H9 (cell line): Measurements from ENCODE around the gene ALDH1B1. TPM values are rescaled to one million over a fixed set of nuclear protein-coding genes. Genes with fewer than 3 reads are reported as not detected.

Experiments used
- DNase-seq: peaks from one replicate; pipeline ENCODE4 v3.0.0-alpha.2; 2017
- H2AFZ ChIP-seq: one replicate; pipeline ENCODE4 v1.6.1; 2013; ENCODE audit warnings: mild to moderate bottlenecking, low read length, control low read depth, moderate library complexity
- H2AK5ac ChIP-seq: 2 replicates; pipeline ENCODE4 v1.6.1; 2013; ENCODE audit warnings: low read length, control low read depth, mixed read lengths; ENCODE audit not compliant: insufficient read length
- H2BK120ac ChIP-seq: one replicate; pipeline ENCODE4 v1.6.1; 2013; ENCODE audit warnings: low read depth, mild to moderate bottlenecking, low read length, control low read depth, inconsistent platforms; ENCODE audit not compliant: poor library complexity, severe bottlenecking
- H2BK12ac ChIP-seq: 2 replicates; pipeline ENCODE4 v1.6.1; 2013; ENCODE audit warnings: low read length, control low read depth, mixed read lengths, low read depth; ENCODE audit not compliant: insufficient read length
- H2BK15ac ChIP-seq: 2 replicates; pipeline ENCODE4 v1.6.1; 2013; ENCODE audit warnings: low read depth, low read length, control low read depth
- H2BK20ac ChIP-seq: one replicate; pipeline ENCODE4 v1.6.1; 2013; ENCODE audit warnings: low read depth, mild to moderate bottlenecking, low read length, control low read depth, inconsistent platforms; ENCODE audit not compliant: poor library complexity, severe bottlenecking
- H2BK5ac ChIP-seq: 2 replicates; pipeline ENCODE4 v1.6.1; 2013; ENCODE audit warnings: low read length, control low read depth, mixed read lengths; ENCODE audit not compliant: insufficient read length
- H3K14ac ChIP-seq: 2 replicates; pipeline ENCODE4 v1.6.1; 2013; ENCODE audit warnings: low read length, control low read depth; ENCODE audit not compliant: insufficient read depth
- H3K18ac ChIP-seq: 2 replicates; pipeline ENCODE4 v1.6.1; 2013; ENCODE audit warnings: low read depth, mild to moderate bottlenecking, mixed read lengths, low read length, control low read depth; ENCODE audit not compliant: insufficient read length
- H3K23ac ChIP-seq: 2 replicates; pipeline ENCODE4 v1.6.1; 2013; ENCODE audit warnings: low read length, control low read depth, mixed read lengths, low read depth; ENCODE audit not compliant: insufficient read length
- H3K23me2 ChIP-seq: 2 replicates; pipeline ENCODE4 v1.6.1; 2013; ENCODE audit warnings: low read depth, mild to moderate bottlenecking, mixed read lengths, low read length, control low read depth; ENCODE audit not compliant: insufficient read length, poor library complexity, severe bottlenecking
- H3K27ac ChIP-seq: 2 replicates; pipeline ENCODE4 v1.5.1; 2013; ENCODE audit warnings: low read length, control low read depth, mixed read lengths, low read depth; ENCODE audit not compliant: insufficient read length
- H3K27me3 ChIP-seq: 2 replicates; pipeline ENCODE4 v1.6.1; 2013; ENCODE audit warnings: low read length, control low read depth, inconsistent platforms; ENCODE audit not compliant: insufficient read depth
- H3K4ac ChIP-seq: 2 replicates; pipeline ENCODE4 v1.6.1; 2013; ENCODE audit warnings: low read depth, mild to moderate bottlenecking, control low read depth, inconsistent platforms, low read length, moderate library complexity
- H3K4me1 ChIP-seq: 2 replicates; pipeline ENCODE4 v1.6.1; 2013; ENCODE audit warnings: low read length, control low read depth, inconsistent platforms; ENCODE audit not compliant: insufficient read depth
- H3K4me2 ChIP-seq: 2 replicates; pipeline ENCODE4 v1.6.1; 2013; ENCODE audit warnings: low read length, control low read depth, mixed read lengths; ENCODE audit not compliant: insufficient read length, insufficient read depth
- H3K56ac ChIP-seq: 2 replicates; pipeline ENCODE4 v1.6.1; 2013; ENCODE audit warnings: low read depth, mild to moderate bottlenecking, mixed read lengths, low read length, control low read depth; ENCODE audit not compliant: insufficient read length
- H3K79me1 ChIP-seq: 2 replicates; pipeline ENCODE4 v1.6.1; 2013; ENCODE audit warnings: low read depth, mild to moderate bottlenecking, moderate library complexity, low read length, control low read depth, inconsistent platforms; ENCODE audit not compliant: insufficient read depth, poor library complexity, severe bottlenecking
- H3K79me2 ChIP-seq: 2 replicates; pipeline ENCODE4 v1.6.1; 2013; ENCODE audit warnings: low read length, control low read depth, inconsistent platforms; ENCODE audit not compliant: insufficient read depth
- H3K9ac ChIP-seq: 2 replicates; pipeline ENCODE4 v1.6.1; 2013; ENCODE audit warnings: low read length, control low read depth, mixed read lengths; ENCODE audit not compliant: insufficient read length; ENCODE audit errors: extremely low read depth
- H3K9me3 ChIP-seq: one replicate; pipeline ENCODE4 v1.6.1; 2013; ENCODE audit warnings: low read depth, low read length, inconsistent platforms; ENCODE audit not compliant: control insufficient read depth
- H3T11ph ChIP-seq: one replicate; pipeline ENCODE4 v1.6.1; 2013; ENCODE audit warnings: mild to moderate bottlenecking, low read length, control low read depth, inconsistent platforms
- H4K20me1 ChIP-seq: one replicate; pipeline ENCODE4 v1.6.1; 2013; ENCODE audit not compliant: control insufficient read depth, insufficient read length, insufficient read depth
- H4K5ac ChIP-seq: 2 replicates; pipeline ENCODE4 v1.6.1; 2013; ENCODE audit warnings: low read depth, mild to moderate bottlenecking, mixed read lengths, low read length, control low read depth; ENCODE audit not compliant: insufficient read length
- H4K8ac ChIP-seq: replicated peaks from 2 replicates; pipeline ENCODE4 v1.6.1; 2013; ENCODE audit warnings: low read length, control low read depth, mixed read lengths, low read depth; ENCODE audit not compliant: insufficient read length
- H4K91ac ChIP-seq: 2 replicates; pipeline ENCODE4 v1.6.1; 2013; ENCODE audit warnings: low read depth, mild to moderate bottlenecking, moderate library complexity, mixed read lengths, low read length, control low read depth; ENCODE audit not compliant: insufficient read length
- H3K27ac Mint-ChIP-seq, 3 experiments: 2 replicates in 2 of 3; 3 replicates in 1 of 3; pipeline ENCODE4 v1.8.0; 2020 to 2021; ENCODE audit warnings: mixed read lengths in 3 of 3, mild to moderate bottlenecking in 1 of 3, moderate library complexity in 1 of 3
- H3K27me3 Mint-ChIP-seq: 2 replicates; pipeline ENCODE4 v1.8.0; 2021; ENCODE audit warnings: low read depth, mild to moderate bottlenecking, moderate library complexity, mixed read lengths
- H3K36me3 Mint-ChIP-seq, 3 experiments: 2 replicates in 2 of 3; 3 replicates in 1 of 3; pipeline ENCODE4 v1.8.0; 2020 to 2021; ENCODE audit warnings: low read depth in 3 of 3, mixed read lengths in 3 of 3; ENCODE audit not compliant: insufficient read depth in 1 of 3
- H3K4me1 Mint-ChIP-seq, 2 experiments: 2 replicates each; pipeline ENCODE4 v1.8.0; 2020; ENCODE audit warnings: mixed read lengths in 2 of 2
- H3K4me3 Mint-ChIP-seq, 2 experiments: 2 replicates in 1 of 2; 3 replicates in 1 of 2; pipeline ENCODE4 v1.8.0; 2020 to 2021; ENCODE audit warnings: mild to moderate bottlenecking in 2 of 2, mixed read lengths in 2 of 2, moderate library complexity in 1 of 2
- H3K9me3 Mint-ChIP-seq, 2 experiments: 2 replicates in 1 of 2; 3 replicates in 1 of 2; pipeline ENCODE4 v1.8.0; 2020; ENCODE audit warnings: mild to moderate bottlenecking in 2 of 2, mixed read lengths in 2 of 2, moderate library complexity in 1 of 2
- CTCF ChIP-seq: fragments of 200-600 bp; sonication (generic); conservative IDR thresholded peaks from 3 replicates; pipeline ENCODE4 v1.8.0; 2021; ENCODE audit warnings: antibody characterized with exemption, mild to moderate bottlenecking
- WGBS: extraction: QIAGEN DNeasy Blood & Tissue Kit; methylation state at CpG from one replicate; pipeline ENCODE4 v1.1.7; 2013; ENCODE audit warnings: missing lambda C conversion rate, low lambda C conversion rate, mixed read lengths; ENCODE audit not compliant: insufficient read length; ENCODE audit errors: extremely low coverage; 5-methylcytosine and 5-hydroxymethylcytosine counted together
- total RNA-seq: library from RNA; stranded (reverse); gene quantifications from 2 replicates; pipeline ENCODE4 v1.2.1, GENCODE V29; 2021

Gene ALDH1B1
- total RNA-seq, 1 experiment from 2014 or later: 49.6 TPM

DNA sequence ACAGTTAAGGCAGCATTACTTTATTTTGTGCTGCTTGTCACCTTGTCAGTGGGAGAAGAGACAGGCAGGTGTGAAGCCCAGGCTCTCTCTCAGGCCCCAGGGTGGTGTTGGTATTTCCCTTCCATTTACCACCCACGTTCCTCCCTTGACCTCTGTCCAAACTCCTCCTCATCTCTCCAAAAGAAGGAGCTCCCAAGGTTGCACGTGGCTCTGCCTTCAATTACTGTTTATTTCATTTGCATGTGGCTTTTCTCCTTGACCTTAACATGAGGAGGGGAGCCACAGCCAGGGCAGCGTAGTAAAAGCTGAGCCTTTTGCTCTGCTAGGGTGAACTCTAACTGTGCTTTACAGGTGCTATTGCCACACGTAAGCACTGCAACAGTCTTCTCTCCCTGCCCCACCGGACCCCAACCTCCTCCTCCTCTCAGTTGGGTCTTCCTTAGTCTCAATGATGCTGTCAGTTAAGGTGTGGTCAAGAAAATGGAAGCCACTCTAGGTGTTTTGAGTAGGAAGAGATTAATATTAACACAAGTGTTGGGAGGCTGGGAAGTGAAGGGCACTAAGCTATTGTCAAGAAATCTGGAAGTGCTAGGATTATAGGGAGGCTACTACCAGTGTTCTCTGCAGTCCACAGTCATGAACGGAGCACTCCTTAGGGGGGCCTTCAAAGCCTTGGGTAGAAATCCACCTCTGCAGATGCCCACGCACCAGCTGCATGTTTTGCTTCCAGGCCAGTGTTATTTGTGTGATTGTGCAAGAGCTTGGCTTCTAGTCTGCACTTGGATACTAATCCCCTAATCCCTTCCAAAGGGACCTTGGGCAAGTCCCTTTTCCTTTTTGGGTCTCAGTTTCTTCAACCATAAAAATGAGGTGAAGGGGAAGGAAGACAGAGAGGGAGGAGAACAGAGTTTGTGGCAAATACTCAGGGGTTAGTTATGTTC lies 3.9 kb upstream of the ALDH1B1 start:
- peaks cover 2% of the 10 kb centered on the region; the same call in 1 of the 2 replicates for H3K27me3 ChIP-seq
- H3K4me2 ChIP-seq: no peak overlapping the region
- no peak overlapping the region for H4K8ac ChIP-seq
- H3K4me1 Mint-ChIP-seq: peaks cover 17 to 19% of the 10 kb centered on the region in 2 experiments
- H3K27ac ChIP-seq: no peak overlapping the region
- no peak overlapping the region for H2AK5ac ChIP-seq
- no peak overlapping the region for H3K9ac ChIP-seq
- H3K56ac ChIP-seq: no peak overlapping the region
- H3K4me3 Mint-ChIP-seq: no peak overlapping the region
- H3K79me1 ChIP-seq: no peaks in the 10 kb centered on the region
- H3K23ac ChIP-seq: no peak overlapping the region
- H3K4ac ChIP-seq: no peak overlapping the region
- no peaks in the 10 kb centered on the region for H4K20me1 ChIP-seq
- H2AFZ ChIP-seq: no peak overlapping the region
- peaks cover 5 to 13% (median 11%) of the 10 kb centered on the region in 3 experiments; a peak in 6 of 7 replicates for H3K36me3 Mint-ChIP-seq
- H3K79me2 ChIP-seq: peaks cover 8% of the 10 kb centered on the region; the same call in 1 of the 2 replicates
- no peak for TF ChIP-seq CTCF
- no peak overlapping the region for H3K14ac ChIP-seq
- no peak overlapping the region for H2BK120ac ChIP-seq
- no peak overlapping the region for H2BK5ac ChIP-seq
- H3K9me3 ChIP-seq: no peaks in the 10 kb centered on the region
- no peak overlapping the region for H3T11ph ChIP-seq
- no peak overlapping the region for H2BK15ac ChIP-seq
- no peak overlapping the region for H4K5ac ChIP-seq
- DNase-seq: no peak
- H3K18ac ChIP-seq: no peak overlapping the region
- H2BK12ac ChIP-seq: no peak overlapping the region
- H3K4me1 ChIP-seq: peaks cover 3% of the 10 kb centered on the region; the same call in 1 of the 2 replicates
- no peak overlapping the region for H4K91ac ChIP-seq
- no CpG with 5 or more reads among the region's 7 CpGs for WGBS
- H2BK20ac ChIP-seq: no peak overlapping the region
- peaks cover 17 to 19% of the 10 kb centered on the region in 2 experiments for H3K9me3 Mint-ChIP-seq
- H3K23me2 ChIP-seq: peaks cover 10% of the 10 kb centered on the region
- H3K27me3 Mint-ChIP-seq: peaks cover 63% of the 10 kb centered on the region
- no peak overlapping the region for H3K27ac Mint-ChIP-seq
